GM18511 (cell line): Measurements from ENCODE around the gene IL34.

Experiments used
- ATAC-seq: cut with Tn5 transposase; IDR thresholded peaks from one replicate; pipeline ENCODE4 v1.9.1; 2021; ENCODE audit warnings: mild to moderate bottlenecking, moderate library complexity; ENCODE audit not compliant: unreplicated experiment

IL34 gene

GRCh38 chr16:70700101-70701020 lies 54.0 kb downstream of the IL34 start:
- no peak for ATAC-seq

GRCh38 chr16:70701036-70701435 lies 54.7 kb downstream of the IL34 start:
- ATAC-seq = no peak

GRCh38 chr16:70701596-70701995 lies 55.2 kb downstream of the IL34 start:
- no peak for ATAC-seq

GRCh38 chr16:70701998-70702397 lies 55.6 kb downstream of the IL34 start:
- no peak for ATAC-seq

- ATAC-seq = no peak
Observed at GRCh38 chr16:70702624-70703023, 56.3 kb downstream of the IL34 start.

- ATAC-seq = no peak
Observed at GRCh38 chr16:70703041-70703834, 56.9 kb downstream of the IL34 start.

- ATAC-seq = no peak
Observed at GRCh38 chr16:70703835-70704381, 57.5 kb downstream of the IL34 start.

- no peak for ATAC-seq
Observed at GRCh38 chr16:70704586-70704985, 58.2 kb downstream of the IL34 start.

GRCh38 chr16:70705056-70705455 lies 58.7 kb downstream of the IL34 start:
- ATAC-seq = no peak

GRCh38 chr16:70706948-70707465 lies 60.6 kb downstream of the IL34 start:
- no peak for ATAC-seq

- ATAC-seq = no peak
Observed at GRCh38 chr16:70708366-70709246, 62.2 kb downstream of the IL34 start.

GRCh38 chr16:70709457-70709856 lies 63.1 kb downstream of the IL34 start:
- no peak for ATAC-seq

GRCh38 chr16:70709942-70710341 lies 63.6 kb downstream of the IL34 start:
- no peak for ATAC-seq
